ENCODE measurements around the gene TEKT5. TPM values are rescaled to one million over a fixed set of nuclear protein-coding genes. Genes with fewer than 3 reads are reported as not detected.

TEKT5 gene
- total RNA-seq, 4 donors from 2014 or later: not detected

DNA sequence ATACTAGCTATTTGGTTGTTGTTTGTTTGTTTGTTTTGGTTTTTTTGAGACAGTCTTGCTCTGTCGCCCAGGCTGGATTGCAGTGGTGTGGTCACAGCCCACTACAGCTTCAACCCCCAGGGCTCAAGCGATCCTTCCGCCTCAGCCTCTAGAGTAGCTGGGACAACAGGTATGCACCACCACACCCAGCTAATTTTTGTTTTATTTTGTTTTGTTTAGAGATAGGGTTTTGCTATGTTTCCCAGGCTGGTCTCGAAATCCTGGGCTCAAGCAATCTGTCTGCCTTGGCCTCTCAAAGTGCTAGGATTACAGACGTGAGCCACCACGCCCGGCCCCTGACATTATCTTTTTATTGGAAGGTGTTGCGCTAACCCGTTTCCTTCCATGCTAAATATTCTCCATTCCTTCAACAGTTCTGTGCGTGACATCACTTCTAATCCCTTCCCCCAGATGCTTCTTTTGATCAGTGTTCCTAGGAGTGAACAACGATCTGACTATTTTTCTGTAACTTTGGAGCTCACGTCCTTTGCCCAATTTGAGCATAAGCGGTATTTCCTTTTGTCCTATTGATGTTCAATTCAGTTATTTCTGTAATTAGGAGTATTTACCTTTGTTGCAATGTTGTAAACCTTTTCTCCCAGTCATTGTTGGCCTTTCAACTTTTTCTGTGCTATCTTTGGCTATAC is 84.1 kb downstream of the TEKT5 start:
- peaks cover 0 to 4% (median 0%) of the 10 kb centered on the region in 4 donors for H3K27me3 ChIP-seq
- intact Hi-C loops (cut with DNase I): no loop called here
- DNase-seq (ENCODE audit: extremely low spot score): no peak

DNA sequence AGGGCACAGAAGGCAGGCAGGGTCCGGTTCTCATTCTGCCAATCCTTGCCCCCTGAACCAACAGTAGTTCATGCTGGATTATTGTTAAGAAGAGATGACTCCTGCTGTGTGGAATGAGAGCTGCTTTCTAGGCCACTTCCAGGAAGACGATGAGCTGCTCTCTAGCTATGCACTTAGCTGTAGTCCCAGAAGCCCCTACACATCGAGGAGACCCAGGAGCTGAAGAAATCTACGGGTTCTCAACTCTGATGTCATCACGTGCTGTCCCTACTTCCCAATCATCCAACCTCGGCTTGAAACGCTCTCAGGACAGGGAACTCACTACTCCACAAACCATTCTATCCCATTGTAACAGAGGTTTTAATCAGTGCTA is 85.3 kb downstream of the TEKT5 start:
- Histone ChIP-seq H3K27me3 (peaks cover 0 to 4% (median 0%) of the 10 kb centered on the region in 4 donors), H3K27ac (replicated peaks in 1 of 4) (no peak overlapping the region), H3K36me3 (no peaks in the 10 kb centered on the region), H3K4me3 (no peak overlapping the region), H3K4me1 (peaks cover 0 to 11% (median 7%) of the 10 kb centered on the region in 4 donors), H3K9me3 (no peaks in the 10 kb centered on the region)
- WGBS: 67% methylated on average over 7 of the region's 7 CpGs
- no peak for DNase-seq (ENCODE audit: extremely low spot score)
- intact Hi-C loops (cut with DNase I): no loop called here
- TF ChIP-seq, protein P1, sequence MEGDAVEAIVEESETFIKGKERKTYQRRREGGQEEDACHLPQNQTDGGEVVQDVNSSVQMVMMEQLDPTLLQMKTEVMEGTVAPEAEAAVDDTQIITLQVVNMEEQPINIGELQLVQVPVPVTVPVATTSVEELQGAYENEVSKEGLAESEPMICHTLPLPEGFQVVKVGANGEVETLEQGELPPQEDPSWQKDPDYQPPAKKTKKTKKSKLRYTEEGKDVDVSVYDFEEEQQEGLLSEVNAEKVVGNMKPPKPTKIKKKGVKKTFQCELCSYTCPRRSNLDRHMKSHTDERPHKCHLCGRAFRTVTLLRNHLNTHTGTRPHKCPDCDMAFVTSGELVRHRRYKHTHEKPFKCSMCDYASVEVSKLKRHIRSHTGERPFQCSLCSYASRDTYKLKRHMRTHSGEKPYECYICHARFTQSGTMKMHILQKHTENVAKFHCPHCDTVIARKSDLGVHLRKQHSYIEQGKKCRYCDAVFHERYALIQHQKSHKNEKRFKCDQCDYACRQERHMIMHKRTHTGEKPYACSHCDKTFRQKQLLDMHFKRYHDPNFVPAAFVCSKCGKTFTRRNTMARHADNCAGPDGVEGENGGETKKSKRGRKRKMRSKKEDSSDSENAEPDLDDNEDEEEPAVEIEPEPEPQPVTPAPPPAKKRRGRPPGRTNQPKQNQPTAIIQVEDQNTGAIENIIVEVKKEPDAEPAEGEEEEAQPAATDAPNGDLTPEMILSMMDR (IDR thresholded peaks at IDR 0.05): no peak
- no peak for TF ChIP-seq POLR2AphosphoS5 (IDR thresholded peaks at IDR 0.05)
- no peak for TF ChIP-seq EP300 (IDR thresholded peaks at IDR 0.05)
- TF ChIP-seq POLR2A (IDR thresholded peaks at IDR 0.05; ENCODE audit: low read depth): no peak

More for the DNA sequence above, 84.1 kb downstream of the TEKT5 start:
- Histone ChIP-seq H3K4me1 (peaks cover 0 to 11% (median 7%) of the 10 kb centered on the region in 4 donors), H3K27ac (replicated peaks in 1 of 4) (no peak overlapping the region), H3K4me3 (no peak overlapping the region), H3K9me3 (no peaks in the 10 kb centered on the region), H3K36me3 (no peaks in the 10 kb centered on the region)
- no peak for TF ChIP-seq POLR2A (IDR thresholded peaks at IDR 0.05; ENCODE audit: low read depth)
- no peak for TF ChIP-seq POLR2AphosphoS5 (IDR thresholded peaks at IDR 0.05)
- no peak for TF ChIP-seq EP300 (IDR thresholded peaks at IDR 0.05)
- TF ChIP-seq, protein P1 (IDR thresholded peaks at IDR 0.05): no peak
- WGBS: 86% methylated on average over 13 of the region's 13 CpGs

DNA sequence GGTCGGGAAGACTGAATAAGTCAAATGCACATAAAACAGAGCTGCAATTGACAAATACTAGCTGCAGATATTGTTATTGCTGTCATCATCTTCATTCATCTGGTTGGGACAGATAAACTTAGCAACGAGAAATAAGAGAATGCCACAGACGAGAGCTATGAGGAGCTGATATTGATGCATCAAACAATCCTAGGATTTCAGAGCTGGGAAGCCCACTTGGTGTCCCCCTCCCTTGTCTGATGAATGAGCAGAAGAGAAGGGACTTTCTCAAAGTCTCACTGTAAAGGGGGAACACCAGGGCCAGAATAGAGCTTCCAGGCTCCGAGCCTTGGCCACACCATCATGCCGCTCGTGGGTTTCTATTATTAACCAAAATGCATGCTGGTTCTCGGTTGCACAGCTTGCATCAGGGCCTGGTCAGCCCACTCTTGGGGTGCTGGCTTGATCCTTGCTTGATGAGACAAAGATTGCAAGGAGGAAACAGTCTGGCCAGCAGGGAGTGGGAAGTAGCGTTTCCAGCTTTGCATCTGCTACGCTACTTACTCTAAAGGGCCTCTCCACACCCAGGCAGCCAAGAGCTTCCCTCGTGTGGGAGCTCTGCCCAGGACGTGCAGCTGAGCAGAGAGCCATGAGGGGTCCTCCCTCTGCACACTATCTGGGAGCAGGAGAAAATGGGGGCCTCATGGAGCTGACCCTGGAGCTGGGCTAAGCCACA is 85.9 kb downstream of the TEKT5 start:
- TF ChIP-seq, protein P1 (IDR thresholded peaks at IDR 0.05): no peak
- TF ChIP-seq EP300 (IDR thresholded peaks at IDR 0.05) (no peak), POLR2A (IDR thresholded peaks at IDR 0.05; ENCODE audit: low read depth) (no peak), POLR2AphosphoS5 (IDR thresholded peaks at IDR 0.05) (no peak)
- no peak for DNase-seq (ENCODE audit: extremely low spot score)
- no peaks in the 10 kb centered on the region for H3K36me3 ChIP-seq
- peaks cover 0 to 11% (median 7%) of the 10 kb centered on the region in 4 donors for H3K4me1 ChIP-seq
- 52% methylated on average over 7 of the region's 11 CpGs for WGBS
- no peak overlapping the region for H3K4me3 ChIP-seq
- H3K9me3 ChIP-seq: no peaks in the 10 kb centered on the region
- intact Hi-C loops (cut with DNase I): no loop called here
- peaks cover 0 to 4% (median 0%) of the 10 kb centered on the region in 4 donors for H3K27me3 ChIP-seq
- H3K27ac ChIP-seq (replicated peaks in 1 of 4): no peak overlapping the region

DNA sequence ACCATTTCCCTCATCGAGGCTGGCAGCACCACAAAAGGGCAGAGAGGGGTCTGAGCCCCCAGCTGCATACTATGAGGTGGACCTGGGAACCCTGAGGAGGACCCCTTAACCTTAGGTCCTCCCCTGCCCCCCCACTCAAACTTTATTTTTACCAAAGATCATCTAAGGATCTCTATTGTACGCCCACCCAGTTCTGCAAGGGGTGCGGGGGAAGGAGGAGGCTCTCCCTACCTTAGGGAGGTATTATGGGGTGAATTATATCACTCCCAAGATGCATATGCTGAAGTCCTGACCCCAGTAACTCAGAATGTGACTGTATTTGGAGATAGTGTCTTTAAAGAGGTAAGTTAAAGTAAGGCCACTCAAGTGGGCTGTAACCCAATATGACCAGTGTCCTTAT is 87.6 kb downstream of the TEKT5 start:
- Histone ChIP-seq H3K4me3 (no peak overlapping the region), H3K36me3 (no peaks in the 10 kb centered on the region), H3K27me3 (peaks cover 0 to 4% (median 0%) of the 10 kb centered on the region in 4 donors), H3K9me3 (no peaks in the 10 kb centered on the region), H3K4me1 (peaks cover 3 to 14% (median 11%) of the 10 kb centered on the region in 4 donors), H3K27ac (replicated peaks in 1 of 4) (no peak overlapping the region)
- no peak for DNase-seq (ENCODE audit: extremely low spot score)
- no peak for TF ChIP-seq POLR2A (IDR thresholded peaks at IDR 0.05; ENCODE audit: low read depth)
- no peak for TF ChIP-seq EP300 (IDR thresholded peaks at IDR 0.05)
- TF ChIP-seq, protein P1 (IDR thresholded peaks at IDR 0.05): no peak
- TF ChIP-seq POLR2AphosphoS5 (IDR thresholded peaks at IDR 0.05): no peak
- 74% methylated on average over 3 of the region's 3 CpGs for WGBS
- intact Hi-C loops (cut with DNase I): no loop called here

Data from esophagus muscularis mucosa (tissue), 4 donors.